Measurements from ENCODE around the gene PDE4D. TPM values are rescaled to one million over a fixed set of nuclear protein-coding genes. Genes with fewer than 3 reads are reported as not detected.

Gene PDE4D
- polyA plus RNA-seq, 6 donors from 2014 or later, result 4.1 to 20.0 (median 12.9) TPM

DNA sequence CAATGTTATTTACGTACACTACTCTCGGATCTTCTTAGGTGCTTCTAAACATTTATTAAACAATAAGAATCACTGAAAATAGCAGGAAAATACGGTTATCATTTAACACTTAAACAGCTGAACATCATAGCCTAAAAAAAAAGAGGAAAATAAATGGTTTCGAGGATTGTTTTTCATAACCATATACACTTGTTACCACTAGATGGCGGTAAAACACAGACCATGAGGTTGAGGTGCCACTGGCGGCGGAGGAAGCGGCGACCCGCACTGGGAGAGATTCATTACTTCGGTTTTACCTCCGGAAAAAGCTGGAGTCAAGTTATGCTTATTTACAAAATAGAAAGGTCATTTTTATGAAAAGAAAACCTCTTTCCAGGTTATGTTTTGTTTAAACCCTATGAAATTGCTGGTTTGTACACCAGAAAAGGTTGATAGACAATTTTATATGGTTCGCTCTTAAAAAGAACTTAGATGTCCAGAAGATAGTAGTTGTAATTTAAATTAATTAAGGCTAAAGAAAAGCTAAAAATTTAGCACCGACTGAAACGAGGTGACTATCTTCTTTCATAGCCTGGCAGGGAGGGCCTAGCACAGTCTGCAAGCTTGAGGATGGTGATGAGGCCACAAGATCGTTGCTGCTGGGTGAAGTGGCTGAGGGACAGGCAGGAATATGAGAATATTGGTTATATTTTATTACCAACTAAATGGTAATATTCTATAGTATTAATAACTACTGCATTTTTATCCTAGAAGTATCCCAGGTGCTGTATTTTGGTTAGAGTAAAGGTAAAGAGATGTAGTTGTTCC lies 704.9 kb downstream of the PDE4D start:
- Mint-ChIP-seq H3K36me3 (peaks cover 0 to 4% of the 10 kb centered on the region in 2 donors), H3K27ac (peak overlapping the region in 3 of 6 donors; percentile 16 to 49 (median 49)), H3K4me1 (peaks cover 3 to 7% (median 7%) of the 10 kb centered on the region in 3 donors), H3K9me3 (no peaks in the 10 kb centered on the region), H3K4me3 (peak overlapping the region in 6 of 8 donors; percentile 19 to 71 (median 40)), H3K27me3 (peaks cover 0 to 6% (median 0%) of the 10 kb centered on the region in 3 donors)
- peak; percentile 57 for DNase-seq
- ATAC-seq (ENCODE audit: low read depth in 2 of 2), result peak; percentile 63 to 73

DNA sequence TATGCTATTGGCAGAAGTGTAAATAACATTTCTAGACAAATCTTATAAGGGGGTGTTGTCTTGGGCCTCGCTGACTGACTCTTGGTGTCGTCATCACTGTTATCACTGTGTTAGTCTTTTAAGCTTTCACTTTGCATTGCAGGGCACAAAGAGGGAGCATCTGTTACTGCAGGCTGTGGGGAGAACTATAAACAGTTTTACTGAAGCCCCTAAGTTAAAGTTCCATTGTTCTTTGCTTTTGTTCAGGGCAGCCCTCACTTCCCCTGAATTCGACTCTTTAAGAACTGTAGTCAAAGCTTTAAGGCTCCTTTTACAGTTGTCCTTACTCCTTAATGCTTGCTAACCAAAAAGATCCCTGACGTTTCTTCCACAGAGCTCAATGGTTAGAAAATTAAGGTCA lies 705.7 kb downstream of the PDE4D start:
- no peak overlapping the region for H3K27ac Mint-ChIP-seq
- H3K27me3 Mint-ChIP-seq, result peaks cover 0 to 6% (median 0%) of the 10 kb centered on the region in 3 donors
- H3K36me3 Mint-ChIP-seq, result peaks cover 0 to 4% of the 10 kb centered on the region in 2 donors
- ATAC-seq (ENCODE audit: low read depth in 2 of 2) (no peak), DNase-seq (no peak)
- no peaks in the 10 kb centered on the region for H3K9me3 Mint-ChIP-seq
- H3K4me1 Mint-ChIP-seq, result peaks cover 3 to 7% (median 7%) of the 10 kb centered on the region in 3 donors
- no peak overlapping the region for H3K4me3 Mint-ChIP-seq

DNA sequence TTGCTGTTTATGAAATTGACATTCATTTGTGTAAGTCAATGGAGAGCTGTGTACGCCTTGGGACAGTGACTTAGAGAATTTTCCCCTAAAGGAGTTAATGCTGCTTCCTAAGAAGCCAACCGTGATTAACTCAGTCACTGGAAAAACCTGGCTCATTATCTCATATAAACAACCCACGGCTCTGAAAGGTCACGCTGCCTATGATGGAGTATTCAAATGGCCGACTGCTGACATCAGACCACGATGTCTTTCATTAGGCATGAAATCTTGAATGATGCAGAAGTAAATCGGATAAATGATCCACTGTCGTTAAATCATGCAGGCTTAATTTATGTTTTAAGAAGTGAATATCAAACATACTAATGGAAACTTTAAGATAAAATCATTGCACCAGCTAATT lies 706.9 kb downstream of the PDE4D start:
- peaks cover 0 to 6% (median 0%) of the 10 kb centered on the region in 3 donors for H3K27me3 Mint-ChIP-seq
- peaks cover 0 to 4% of the 10 kb centered on the region in 2 donors for H3K36me3 Mint-ChIP-seq
- H3K9me3 Mint-ChIP-seq, result no peaks in the 10 kb centered on the region
- DNase-seq (no peak), ATAC-seq (ENCODE audit: low read depth in 2 of 2) (no peak)
- H3K4me1 Mint-ChIP-seq, result peaks cover 3 to 7% (median 7%) of the 10 kb centered on the region in 3 donors
- H3K27ac Mint-ChIP-seq, result no peak overlapping the region
- no peak overlapping the region for H3K4me3 Mint-ChIP-seq

DNA sequence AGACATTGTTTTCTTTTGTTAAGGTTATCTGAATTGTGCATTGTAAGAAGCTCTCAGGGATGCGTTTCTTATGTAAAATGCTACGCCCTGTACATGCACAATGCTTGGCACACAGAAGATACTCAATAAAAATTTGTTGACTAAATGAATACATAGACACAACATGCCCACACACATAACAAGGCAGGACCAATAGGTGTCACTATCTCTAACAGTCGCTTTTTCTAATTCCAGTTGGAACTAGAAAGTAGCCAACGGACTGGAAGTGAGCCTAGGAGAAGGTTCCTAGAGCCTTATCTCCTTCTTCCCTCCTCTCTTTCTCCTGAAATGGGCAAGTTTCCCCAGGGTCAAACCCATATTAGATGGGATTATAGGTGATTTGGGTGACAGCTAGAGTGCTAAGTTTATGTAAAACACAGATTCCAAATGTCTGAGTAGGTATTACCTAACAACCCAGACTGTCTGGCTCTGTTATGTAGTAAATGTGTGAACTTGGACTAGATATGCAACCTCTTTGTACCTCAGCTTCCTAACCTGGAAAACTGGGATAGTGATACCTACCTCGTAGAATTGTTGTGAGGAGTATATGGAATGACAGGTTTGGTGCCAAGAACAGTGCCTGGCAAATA lies 707.7 kb downstream of the PDE4D start:
- ATAC-seq (ENCODE audit: low read depth in 2 of 2), result no peak
- no peak overlapping the region for H3K4me3 Mint-ChIP-seq
- no peaks in the 10 kb centered on the region for H3K9me3 Mint-ChIP-seq
- H3K4me1 Mint-ChIP-seq, result peaks cover 3 to 7% (median 7%) of the 10 kb centered on the region in 3 donors
- no peak for DNase-seq
- H3K36me3 Mint-ChIP-seq, result peaks cover 0 to 4% of the 10 kb centered on the region in 2 donors
- no peak overlapping the region for H3K27ac Mint-ChIP-seq
- peaks cover 0 to 6% (median 0%) of the 10 kb centered on the region in 3 donors for H3K27me3 Mint-ChIP-seq

DNA sequence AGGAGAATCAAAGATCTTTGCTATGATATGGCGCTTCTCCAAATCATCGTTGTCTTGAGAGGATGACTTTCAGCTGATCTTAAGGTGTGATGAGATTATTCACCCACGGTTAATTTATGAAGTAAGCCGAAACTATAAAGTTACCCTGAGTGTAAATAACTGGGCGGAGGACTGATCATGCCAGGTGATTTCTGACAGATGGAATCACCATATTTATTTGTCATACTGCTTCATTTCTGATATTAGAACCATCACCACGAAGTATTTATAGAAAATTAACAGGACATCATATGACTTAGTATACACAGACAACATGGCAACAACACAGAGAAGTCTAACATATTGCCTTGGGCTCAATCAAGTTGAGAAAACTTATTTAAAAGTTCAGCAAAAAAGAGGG lies 708.8 kb downstream of the PDE4D start:
- H3K9me3 Mint-ChIP-seq, result no peaks in the 10 kb centered on the region
- H3K27ac Mint-ChIP-seq, result no peak overlapping the region
- peaks cover 3 to 7% (median 7%) of the 10 kb centered on the region in 3 donors for H3K4me1 Mint-ChIP-seq
- peaks cover 0 to 6% (median 0%) of the 10 kb centered on the region in 3 donors for H3K27me3 Mint-ChIP-seq
- H3K4me3 Mint-ChIP-seq, result no peak overlapping the region
- DNase-seq, result no peak
- ATAC-seq (ENCODE audit: low read depth in 2 of 2), result no peak
- peaks cover 0 to 4% of the 10 kb centered on the region in 2 donors for H3K36me3 Mint-ChIP-seq

DNA sequence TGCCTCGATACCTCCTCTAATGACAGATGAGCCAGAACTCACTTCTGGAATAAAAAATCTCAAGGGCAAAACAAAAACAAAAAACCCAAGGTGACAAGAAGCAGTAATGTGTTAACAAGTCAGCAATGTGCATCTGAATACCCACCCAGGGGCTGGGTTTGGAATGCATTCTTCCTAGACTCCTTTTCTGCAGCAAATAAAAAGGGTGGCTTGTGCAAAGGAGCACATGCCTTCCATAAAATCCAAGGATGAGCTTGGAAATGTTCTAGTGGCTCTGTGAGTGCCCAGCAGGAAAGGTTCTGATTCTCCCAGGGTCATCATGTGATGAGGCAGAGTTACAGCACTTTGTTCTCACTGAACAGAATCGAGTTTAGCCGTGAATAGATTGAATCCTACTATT lies 710.8 kb downstream of the PDE4D start:
- Mint-ChIP-seq H3K27ac (no peak overlapping the region), H3K4me1 (peaks cover 0 to 2% (median 0%) of the 10 kb centered on the region in 3 donors), H3K27me3 (no peaks in the 10 kb centered on the region), H3K9me3 (no peaks in the 10 kb centered on the region), H3K4me3 (no peak overlapping the region), H3K36me3 (peaks cover 0 to 4% of the 10 kb centered on the region in 2 donors)
- ATAC-seq (ENCODE audit: low read depth in 2 of 2) (no peak), DNase-seq (no peak)

DNA sequence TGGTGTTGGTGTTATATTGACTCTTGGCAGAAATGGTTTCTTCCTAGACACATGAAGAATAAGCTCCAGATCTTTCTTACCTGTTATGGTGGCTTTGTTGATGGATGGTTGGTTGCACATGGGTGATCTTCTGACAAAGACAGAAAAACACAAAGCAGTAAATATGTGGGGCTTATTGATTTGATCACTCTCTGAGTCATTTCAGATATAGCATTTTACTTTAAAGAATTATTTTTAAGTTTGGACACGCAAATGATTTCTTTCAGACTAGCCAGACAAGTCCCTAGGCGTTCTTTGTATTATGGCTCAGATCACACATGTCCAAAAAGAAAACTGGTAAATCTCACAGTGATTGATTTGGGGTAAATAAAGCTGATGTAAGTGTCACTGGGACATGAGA lies 713.0 kb downstream of the PDE4D start:
- Mint-ChIP-seq H3K27ac (no peak overlapping the region), H3K4me3 (no peak overlapping the region), H3K27me3 (no peaks in the 10 kb centered on the region), H3K36me3 (peaks cover 0 to 4% of the 10 kb centered on the region in 2 donors), H3K9me3 (no peaks in the 10 kb centered on the region), H3K4me1 (peaks cover 0 to 2% (median 0%) of the 10 kb centered on the region in 3 donors)
- ATAC-seq (ENCODE audit: low read depth in 2 of 2) (no peak), DNase-seq (no peak)

DNA sequence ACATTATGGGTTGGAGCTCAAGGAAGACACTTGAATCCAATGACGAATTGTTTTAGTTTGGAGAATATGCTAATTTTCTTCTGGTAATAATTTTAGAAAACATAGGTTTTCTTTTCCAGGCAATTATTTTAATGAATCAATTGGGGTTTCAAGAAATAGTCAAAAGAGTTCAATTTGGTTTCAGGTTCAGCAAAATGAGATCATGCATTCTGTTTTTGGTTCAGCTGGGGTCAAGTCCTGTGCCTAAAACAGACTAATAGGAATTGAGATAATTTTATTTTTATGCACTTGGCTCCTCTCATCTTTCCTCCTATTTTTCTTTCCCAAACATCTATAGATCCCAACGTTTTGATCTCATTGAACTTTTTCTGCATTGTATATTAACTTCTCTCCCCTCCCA lies 713.8 kb downstream of the PDE4D start:
- DNase-seq (no peak), ATAC-seq (ENCODE audit: low read depth in 2 of 2) (no peak)
- H3K27me3 Mint-ChIP-seq, result no peaks in the 10 kb centered on the region
- no peaks in the 10 kb centered on the region for H3K9me3 Mint-ChIP-seq
- H3K36me3 Mint-ChIP-seq, result peaks cover 0 to 4% of the 10 kb centered on the region in 2 donors
- no peak overlapping the region for H3K4me3 Mint-ChIP-seq
- H3K4me1 Mint-ChIP-seq, result peaks cover 0 to 2% (median 0%) of the 10 kb centered on the region in 3 donors
- H3K27ac Mint-ChIP-seq, result no peak overlapping the region

DNA sequence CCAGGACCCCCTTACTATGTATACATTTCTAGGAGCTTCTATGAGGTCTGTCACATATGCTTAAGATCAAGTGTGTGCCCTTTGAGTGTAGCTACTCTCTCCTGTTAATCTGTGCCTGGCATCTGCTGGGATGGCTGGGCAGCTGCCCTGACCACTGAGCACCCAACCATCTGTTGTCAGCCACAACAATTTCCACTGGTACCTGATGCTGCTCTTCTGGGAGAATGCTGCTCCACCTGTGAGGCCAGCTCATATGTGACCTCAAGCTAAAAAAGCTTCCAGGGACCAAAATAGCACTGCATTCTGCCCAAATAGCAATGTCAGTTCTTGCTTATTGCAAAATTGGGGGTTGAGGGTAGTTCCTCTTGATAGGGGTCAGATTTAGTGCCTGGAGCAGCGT lies 715.0 kb downstream of the PDE4D start:
- DNase-seq, result no peak
- Mint-ChIP-seq H3K27me3 (no peaks in the 10 kb centered on the region), H3K4me3 (no peak overlapping the region), H3K4me1 (peaks cover 0 to 2% (median 0%) of the 10 kb centered on the region in 3 donors), H3K36me3 (no peaks in the 10 kb centered on the region), H3K27ac (no peak overlapping the region), H3K9me3 (no peaks in the 10 kb centered on the region)
- no peak for ATAC-seq (ENCODE audit: low read depth in 2 of 2)

DNA sequence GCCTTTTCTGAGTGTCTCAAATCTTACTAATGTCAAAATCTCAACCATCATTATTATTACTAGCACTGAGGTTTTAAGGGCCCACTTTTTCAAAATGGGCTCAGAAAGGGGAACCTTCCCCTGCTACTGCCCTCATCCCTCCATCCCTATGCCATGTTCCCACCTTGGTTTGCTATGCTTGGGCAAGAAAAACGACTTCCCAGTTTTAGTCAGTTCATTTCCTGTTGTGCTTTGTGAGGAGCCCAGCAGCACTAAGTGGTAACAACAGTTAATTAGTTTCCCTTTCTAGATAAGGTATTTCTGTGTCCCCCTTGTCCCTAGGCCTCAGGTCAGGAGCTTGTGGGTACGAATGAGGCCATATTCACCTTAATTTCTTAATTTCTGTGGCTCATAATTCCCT lies 715.5 kb downstream of the PDE4D start:
- ATAC-seq (ENCODE audit: low read depth in 2 of 2) (no peak), DNase-seq (no peak)
- Mint-ChIP-seq H3K27me3 (no peaks in the 10 kb centered on the region), H3K27ac (no peak overlapping the region), H3K4me3 (no peak overlapping the region), H3K36me3 (no peaks in the 10 kb centered on the region), H3K4me1 (peaks cover 0 to 2% (median 0%) of the 10 kb centered on the region in 3 donors), H3K9me3 (no peaks in the 10 kb centered on the region)

DNA sequence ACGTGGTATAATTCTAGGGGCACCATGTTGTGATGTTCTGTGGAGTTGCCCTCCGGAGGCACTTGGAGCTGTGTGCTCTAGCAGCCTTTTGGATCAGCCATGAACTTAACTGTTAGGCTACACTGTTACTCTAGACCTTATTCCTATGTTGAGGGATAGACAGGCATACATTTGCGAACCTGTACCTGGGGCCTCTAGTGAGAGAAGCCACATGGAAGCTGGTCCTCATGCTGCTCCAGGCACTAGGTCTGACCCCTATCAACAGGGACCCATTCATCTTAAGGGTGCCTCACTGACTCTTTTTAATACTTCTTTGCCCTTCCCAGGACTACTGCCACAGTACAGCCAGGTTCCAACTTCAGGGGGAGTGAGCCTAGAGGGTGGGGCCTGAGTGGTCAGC lies 715.9 kb downstream of the PDE4D start:
- Mint-ChIP-seq H3K27ac (no peak overlapping the region), H3K9me3 (no peaks in the 10 kb centered on the region), H3K4me3 (no peak overlapping the region), H3K36me3 (no peaks in the 10 kb centered on the region), H3K27me3 (no peaks in the 10 kb centered on the region), H3K4me1 (peaks cover 0 to 2% (median 0%) of the 10 kb centered on the region in 3 donors)
- DNase-seq (no peak), ATAC-seq (ENCODE audit: low read depth in 2 of 2) (no peak)

DNA sequence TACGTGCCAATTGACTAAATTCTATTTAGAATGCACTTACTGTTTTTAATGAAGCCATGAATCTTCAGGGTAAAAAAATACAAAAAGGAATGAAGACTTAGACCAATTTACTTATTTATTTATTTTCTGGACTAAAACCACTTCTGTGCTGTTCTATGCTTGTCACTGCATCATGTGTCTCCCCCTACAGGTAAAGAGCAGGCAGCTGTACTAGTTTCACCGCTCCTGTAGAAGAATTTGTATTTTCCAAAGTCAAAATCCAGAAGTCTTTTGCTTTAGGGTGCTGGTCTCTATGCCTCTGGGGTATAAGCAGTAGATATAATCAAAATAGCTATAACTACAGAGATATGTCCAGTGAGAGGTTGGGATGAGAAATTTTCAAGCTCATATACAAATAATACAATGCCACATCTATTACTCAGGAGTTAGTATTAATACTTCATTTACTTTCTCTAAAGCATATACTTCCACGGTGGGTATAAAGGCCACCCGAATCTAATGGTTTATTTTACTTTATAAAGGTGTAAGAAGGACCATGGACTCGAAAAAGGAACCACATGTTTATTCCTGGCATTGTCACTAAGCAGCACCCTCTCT lies 719.2 kb downstream of the PDE4D start:
- Mint-ChIP-seq H3K4me1 (peaks cover 0 to 2% (median 0%) of the 10 kb centered on the region in 3 donors), H3K9me3 (no peaks in the 10 kb centered on the region), H3K27ac (no peak overlapping the region)

DNA sequence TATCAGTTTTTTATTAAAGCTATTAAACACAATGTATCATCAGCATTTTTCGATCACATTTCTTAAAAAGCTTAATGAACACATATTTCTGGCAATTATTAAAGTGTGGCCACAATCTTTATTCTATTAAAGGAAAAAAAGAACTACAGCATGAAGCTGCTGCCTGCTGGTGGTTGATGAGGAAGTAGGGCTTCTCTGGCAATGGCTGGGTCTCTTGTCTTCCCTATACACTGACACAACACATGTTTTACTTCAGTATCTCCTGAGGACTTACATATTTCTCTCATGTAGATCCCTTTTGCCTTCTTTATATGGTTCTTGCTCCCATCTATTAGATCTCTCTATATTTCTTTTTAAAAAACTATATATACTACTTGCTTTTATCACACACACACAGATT lies 719.9 kb downstream of the PDE4D start:
- Mint-ChIP-seq H3K27ac (no peak overlapping the region), H3K36me3 (no peaks in the 10 kb centered on the region), H3K4me3 (no peak overlapping the region), H3K9me3 (no peaks in the 10 kb centered on the region), H3K4me1 (no peaks in the 10 kb centered on the region), H3K27me3 (peaks cover 0 to 4% (median 0%) of the 10 kb centered on the region in 3 donors)
- no peak for ATAC-seq (ENCODE audit: low read depth in 2 of 2)
- DNase-seq, result no peak

More for the DNA sequence above, 719.2 kb downstream of the PDE4D start:
- H3K27me3 Mint-ChIP-seq, result peaks cover 0 to 4% (median 0%) of the 10 kb centered on the region in 3 donors
- H3K36me3 Mint-ChIP-seq, result no peaks in the 10 kb centered on the region
- ATAC-seq (ENCODE audit: low read depth in 2 of 2) (peak; percentile 23 to 32), DNase-seq (peak; percentile 10)
- no peak overlapping the region for H3K4me3 Mint-ChIP-seq

All from naive B cell (primary cell).